SK-N-SH (cell line): ENCODE results near the gene WIPF3.

Experiments used
- EP300 ChIP-seq, 2 experiments: IDR thresholded peaks; 2 replicates each; pipeline versions ENCODE4 v1.4.0 to v1.6.1; 2012; ENCODE audit warnings: borderline replicate concordance in 1 of 2, low read depth in 1 of 2, low read length in 1 of 2
- GATA2 ChIP-seq: sonication (generic); formaldehyde crosslinking; IDR thresholded peaks from 2 replicates; pipeline ENCODE4 v1.5.0; 2020; ENCODE audit warnings: mild to moderate bottlenecking, missing genetic modification reagents
- JUND ChIP-seq: IDR thresholded peaks from 2 replicates; pipeline ENCODE4 v1.4.0; 2012
- NRF1 ChIP-seq: IDR thresholded peaks from 2 replicates; pipeline ENCODE4 v1.6.1; 2012; ENCODE audit warnings: low read depth, mild to moderate bottlenecking, low read length
- POLR2AphosphoS5 ChIP-seq: IDR thresholded peaks from 2 replicates; pipeline ENCODE4 v1.6.1; 2012; ENCODE audit warnings: low read depth, low read length
- RXRA ChIP-seq: IDR thresholded peaks from 2 replicates; pipeline ENCODE4 v1.4.0; 2012; ENCODE audit warnings: low read depth, mild to moderate bottlenecking, borderline replicate concordance
- TAF1 ChIP-seq: IDR thresholded peaks from 2 replicates; pipeline ENCODE4 v1.6.1; 2012; ENCODE audit warnings: low read depth, mild to moderate bottlenecking, low read length, moderate library complexity, borderline replicate concordance
- TF ChIP-seq, protein P1 (sequence below): fragments of 150-350 bp; IDR thresholded peaks from 2 replicates; pipeline ENCODE4 v1.6.1; 2016; ENCODE audit warnings: mild to moderate bottlenecking, low read depth, low read length
- TF ChIP-seq, protein P2 (sequence below): fragments of 200-600 bp; sonication (generic); IDR thresholded peaks from 2 replicates; pipeline ENCODE4 v1.6.1; 2017; ENCODE audit warnings: antibody characterized with exemption, mild to moderate bottlenecking, moderate library complexity
- TF ChIP-seq, protein P3 (sequence below): IDR thresholded peaks from 2 replicates; pipeline ENCODE4 v1.4.0; 2012; ENCODE audit warnings: low read depth
- TF ChIP-seq, protein P4 (sequence below): fragments of 150-350 bp; IDR thresholded peaks from 2 replicates; pipeline ENCODE4 v1.6.1; 2017; ENCODE audit warnings: antibody characterized with exemption, low read length, low read depth, borderline replicate concordance
- TF ChIP-seq, protein P5 (sequence below): IDR thresholded peaks from 2 replicates; pipeline ENCODE4 v1.4.0; 2012; ENCODE audit warnings: low read depth, borderline replicate concordance
- TF ChIP-seq, protein P6 (sequence below): IDR thresholded peaks from 2 replicates; pipeline ENCODE4 v1.6.1; 2012; ENCODE audit warnings: mild to moderate bottlenecking, low read depth, low read length, moderate library complexity

DNA sequence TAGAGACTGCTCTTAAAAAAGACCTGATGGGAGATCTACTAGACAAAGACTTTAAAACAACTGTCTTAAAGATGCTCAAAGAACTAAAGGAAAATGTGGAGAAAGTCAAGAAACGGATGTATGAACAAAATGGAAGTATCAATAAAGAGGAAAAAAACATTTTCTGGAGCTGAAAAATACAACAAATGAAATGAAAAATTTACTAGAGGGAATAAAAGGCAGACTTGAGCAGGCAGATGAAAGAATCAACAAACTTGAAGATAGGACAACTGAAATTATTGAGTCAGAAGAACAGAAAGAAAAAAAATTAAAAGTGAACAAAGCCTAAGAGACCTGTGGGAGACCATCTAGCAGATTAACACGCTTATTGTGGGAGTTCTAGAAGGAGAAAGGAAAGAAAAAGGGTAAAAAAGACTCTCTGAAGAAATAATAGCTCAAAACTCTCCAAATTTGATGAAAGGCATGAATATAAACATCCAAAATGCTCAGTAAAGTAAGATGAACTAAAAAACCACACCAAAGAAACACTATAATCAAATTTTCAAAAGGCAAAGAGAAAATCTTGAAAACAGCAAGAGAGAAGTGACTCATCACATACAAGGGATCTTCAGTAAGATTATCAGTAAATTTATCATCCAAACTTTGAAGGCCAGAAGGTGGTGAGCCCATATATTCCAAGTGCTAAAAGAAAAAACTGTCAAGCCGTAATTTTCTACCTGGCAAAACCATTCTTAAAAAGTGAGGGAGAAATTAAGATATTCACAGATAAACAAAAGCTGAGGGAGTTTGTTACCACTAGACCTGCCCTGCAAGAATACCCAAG lies 100.1 kb downstream of the WIPF3 start:
- TF ChIP-seq RXRA (no peak), GATA2 (CRISPR knock-in tag) (no peak), TAF1 (no peak), EP300 (IDR thresholded peaks at IDR 0.05; ENCODE audit: borderline replicate concordance in 1 of 2, low read depth in 1 of 2, low read length in 1 of 2) (no peak), POLR2AphosphoS5 (no peak), NRF1 (no peak), JUND (no peak)
- TF ChIP-seq, protein P1, sequence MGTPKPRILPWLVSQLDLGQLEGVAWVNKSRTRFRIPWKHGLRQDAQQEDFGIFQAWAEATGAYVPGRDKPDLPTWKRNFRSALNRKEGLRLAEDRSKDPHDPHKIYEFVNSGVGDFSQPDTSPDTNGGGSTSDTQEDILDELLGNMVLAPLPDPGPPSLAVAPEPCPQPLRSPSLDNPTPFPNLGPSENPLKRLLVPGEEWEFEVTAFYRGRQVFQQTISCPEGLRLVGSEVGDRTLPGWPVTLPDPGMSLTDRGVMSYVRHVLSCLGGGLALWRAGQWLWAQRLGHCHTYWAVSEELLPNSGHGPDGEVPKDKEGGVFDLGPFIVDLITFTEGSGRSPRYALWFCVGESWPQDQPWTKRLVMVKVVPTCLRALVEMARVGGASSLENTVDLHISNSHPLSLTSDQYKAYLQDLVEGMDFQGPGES = no peak
- TF ChIP-seq, protein P2, sequence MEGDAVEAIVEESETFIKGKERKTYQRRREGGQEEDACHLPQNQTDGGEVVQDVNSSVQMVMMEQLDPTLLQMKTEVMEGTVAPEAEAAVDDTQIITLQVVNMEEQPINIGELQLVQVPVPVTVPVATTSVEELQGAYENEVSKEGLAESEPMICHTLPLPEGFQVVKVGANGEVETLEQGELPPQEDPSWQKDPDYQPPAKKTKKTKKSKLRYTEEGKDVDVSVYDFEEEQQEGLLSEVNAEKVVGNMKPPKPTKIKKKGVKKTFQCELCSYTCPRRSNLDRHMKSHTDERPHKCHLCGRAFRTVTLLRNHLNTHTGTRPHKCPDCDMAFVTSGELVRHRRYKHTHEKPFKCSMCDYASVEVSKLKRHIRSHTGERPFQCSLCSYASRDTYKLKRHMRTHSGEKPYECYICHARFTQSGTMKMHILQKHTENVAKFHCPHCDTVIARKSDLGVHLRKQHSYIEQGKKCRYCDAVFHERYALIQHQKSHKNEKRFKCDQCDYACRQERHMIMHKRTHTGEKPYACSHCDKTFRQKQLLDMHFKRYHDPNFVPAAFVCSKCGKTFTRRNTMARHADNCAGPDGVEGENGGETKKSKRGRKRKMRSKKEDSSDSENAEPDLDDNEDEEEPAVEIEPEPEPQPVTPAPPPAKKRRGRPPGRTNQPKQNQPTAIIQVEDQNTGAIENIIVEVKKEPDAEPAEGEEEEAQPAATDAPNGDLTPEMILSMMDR = no peak
- TF ChIP-seq, protein P3, sequence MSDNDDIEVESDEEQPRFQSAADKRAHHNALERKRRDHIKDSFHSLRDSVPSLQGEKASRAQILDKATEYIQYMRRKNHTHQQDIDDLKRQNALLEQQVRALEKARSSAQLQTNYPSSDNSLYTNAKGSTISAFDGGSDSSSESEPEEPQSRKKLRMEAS = no peak
- TF ChIP-seq, protein P4, sequence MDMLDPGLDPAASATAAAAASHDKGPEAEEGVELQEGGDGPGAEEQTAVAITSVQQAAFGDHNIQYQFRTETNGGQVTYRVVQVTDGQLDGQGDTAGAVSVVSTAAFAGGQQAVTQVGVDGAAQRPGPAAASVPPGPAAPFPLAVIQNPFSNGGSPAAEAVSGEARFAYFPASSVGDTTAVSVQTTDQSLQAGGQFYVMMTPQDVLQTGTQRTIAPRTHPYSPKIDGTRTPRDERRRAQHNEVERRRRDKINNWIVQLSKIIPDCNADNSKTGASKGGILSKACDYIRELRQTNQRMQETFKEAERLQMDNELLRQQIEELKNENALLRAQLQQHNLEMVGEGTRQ = no peak
- TF ChIP-seq, protein P5, sequence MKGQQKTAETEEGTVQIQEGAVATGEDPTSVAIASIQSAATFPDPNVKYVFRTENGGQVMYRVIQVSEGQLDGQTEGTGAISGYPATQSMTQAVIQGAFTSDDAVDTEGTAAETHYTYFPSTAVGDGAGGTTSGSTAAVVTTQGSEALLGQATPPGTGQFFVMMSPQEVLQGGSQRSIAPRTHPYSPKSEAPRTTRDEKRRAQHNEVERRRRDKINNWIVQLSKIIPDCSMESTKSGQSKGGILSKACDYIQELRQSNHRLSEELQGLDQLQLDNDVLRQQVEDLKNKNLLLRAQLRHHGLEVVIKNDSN = no peak
- TF ChIP-seq, protein P6, sequence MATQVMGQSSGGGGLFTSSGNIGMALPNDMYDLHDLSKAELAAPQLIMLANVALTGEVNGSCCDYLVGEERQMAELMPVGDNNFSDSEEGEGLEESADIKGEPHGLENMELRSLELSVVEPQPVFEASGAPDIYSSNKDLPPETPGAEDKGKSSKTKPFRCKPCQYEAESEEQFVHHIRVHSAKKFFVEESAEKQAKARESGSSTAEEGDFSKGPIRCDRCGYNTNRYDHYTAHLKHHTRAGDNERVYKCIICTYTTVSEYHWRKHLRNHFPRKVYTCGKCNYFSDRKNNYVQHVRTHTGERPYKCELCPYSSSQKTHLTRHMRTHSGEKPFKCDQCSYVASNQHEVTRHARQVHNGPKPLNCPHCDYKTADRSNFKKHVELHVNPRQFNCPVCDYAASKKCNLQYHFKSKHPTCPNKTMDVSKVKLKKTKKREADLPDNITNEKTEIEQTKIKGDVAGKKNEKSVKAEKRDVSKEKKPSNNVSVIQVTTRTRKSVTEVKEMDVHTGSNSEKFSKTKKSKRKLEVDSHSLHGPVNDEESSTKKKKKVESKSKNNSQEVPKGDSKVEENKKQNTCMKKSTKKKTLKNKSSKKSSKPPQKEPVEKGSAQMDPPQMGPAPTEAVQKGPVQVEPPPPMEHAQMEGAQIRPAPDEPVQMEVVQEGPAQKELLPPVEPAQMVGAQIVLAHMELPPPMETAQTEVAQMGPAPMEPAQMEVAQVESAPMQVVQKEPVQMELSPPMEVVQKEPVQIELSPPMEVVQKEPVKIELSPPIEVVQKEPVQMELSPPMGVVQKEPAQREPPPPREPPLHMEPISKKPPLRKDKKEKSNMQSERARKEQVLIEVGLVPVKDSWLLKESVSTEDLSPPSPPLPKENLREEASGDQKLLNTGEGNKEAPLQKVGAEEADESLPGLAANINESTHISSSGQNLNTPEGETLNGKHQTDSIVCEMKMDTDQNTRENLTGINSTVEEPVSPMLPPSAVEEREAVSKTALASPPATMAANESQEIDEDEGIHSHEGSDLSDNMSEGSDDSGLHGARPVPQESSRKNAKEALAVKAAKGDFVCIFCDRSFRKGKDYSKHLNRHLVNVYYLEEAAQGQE = no peak
